K562 (cell line): ENCODE data around the gene MIF. TPM values are rescaled to one million over a fixed set of nuclear protein-coding genes. Genes with fewer than 3 reads are reported as not detected.

Experiments used
- ATAC-seq: fragments of 200-7000 bp; cut with Tn5 transposase; 3 replicates; pipeline ENCODE4 v1.9.1; 2020; ENCODE audit warnings: moderate library complexity
- BruUV-seq: library from RNA; stranded (reverse); fragments of 400-500 nt; replicated peaks from 2 replicates; lab custom pipeline; 2021; lab: Mats Ljungman, UMichigan
- CTCF ChIA-PET: fragments of 300-600 bp; formaldehyde crosslinking; extraction: SDS; loops from one replicate; lab custom pipeline; 2021; ENCODE audit warnings: low intra/inter-chr PET ratio; lab: Yijun Ruan, JAX
- POLR2A ChIA-PET: fragments of 300-600, 350-650 bp; sonication (Branson Sonifier 250); formaldehyde crosslinking; extraction: SDS; loops from one replicate; lab custom pipeline; 2021; ENCODE audit warnings: antibody characterized with exemption, inconsistent platforms; lab: Yijun Ruan, JAX
- DNase-seq, 4 experiments: peaks; one replicate each; pipeline versions ENCODE4 v3.0.0 to v3.0.0-alpha.2; 2011 to 2018; ENCODE audit warnings: low spot score in 3 of 4, mixed read lengths in 3 of 4; ENCODE audit errors: extremely low read depth in 1 of 4
- FAIRE-seq: peaks from 2 replicates; lab custom pipeline; 2011; peaks lifted over from hg19 to GRCh38; lab: Jason Lieb, UNC
- H2AFZ ChIP-seq: 2 replicates; pipeline ENCODE4 v1.6.0; 2011; ENCODE audit warnings: low read depth, low read length, control low read depth, inconsistent platforms
- H3K27ac ChIP-seq: fragments of 200-600 bp; 3 replicates; pipeline ENCODE4 v1.8.0; 2011; ENCODE audit warnings: low read depth, mild to moderate bottlenecking, control low read depth, inconsistent platforms, low read length, moderate library complexity, mixed read lengths; ENCODE audit errors: extremely low read depth
- H3K27me3 ChIP-seq, 2 experiments: fragments of 300-600 bp in 1 of 2; 2 replicates in 1 of 2; 3 replicates in 1 of 2; pipeline versions ENCODE4 v1.6.0 to v1.8.0; 2011; ENCODE audit warnings: inconsistent platforms in 2 of 2, low read length in 2 of 2, mild to moderate bottlenecking in 1 of 2, mixed read lengths in 1 of 2, moderate library complexity in 1 of 2; ENCODE audit not compliant: control insufficient read depth in 2 of 2, insufficient read depth in 2 of 2
- H3K36me3 ChIP-seq: fragments of 300-600 bp; 3 replicates; pipeline ENCODE4 v1.8.0; 2011; ENCODE audit warnings: mild to moderate bottlenecking, low read length, inconsistent platforms; ENCODE audit not compliant: control insufficient read depth, insufficient read depth
- H3K4me1 ChIP-seq, 2 experiments: fragments of 200-600 bp in 1 of 2; replicated peaks in 1 of 2; 2 replicates in 1 of 2; 3 replicates in 1 of 2; pipeline versions ENCODE4 v1.5.1 to v1.8.0; 2011; ENCODE audit warnings: inconsistent platforms in 2 of 2, low read length in 2 of 2, mild to moderate bottlenecking in 1 of 2, mixed read lengths in 1 of 2, moderate library complexity in 1 of 2; ENCODE audit not compliant: control insufficient read depth in 2 of 2, insufficient read depth in 2 of 2
- H3K4me2 ChIP-seq: 2 replicates; pipeline ENCODE4 v1.6.1; 2011; ENCODE audit warnings: low read length, control low read depth, inconsistent platforms, mixed read lengths; ENCODE audit not compliant: insufficient read depth
- H3K4me3 ChIP-seq: fragments of 200-600 bp; sonication (generic), shearing (Covaris generic); 2 replicates; pipeline ENCODE4 v1.5.1; 2016; ENCODE audit warnings: control low read depth, inconsistent platforms
- H3K79me2 ChIP-seq: fragments of 200-600 bp; 3 replicates; pipeline ENCODE4 v1.8.0; 2011; ENCODE audit warnings: low read length, inconsistent platforms; ENCODE audit not compliant: control insufficient read depth, insufficient read depth
- H3K9ac ChIP-seq, 2 experiments: 2 replicates each; pipeline versions ENCODE4 v1.6.0 to v1.6.1; 2011; ENCODE audit warnings: low read depth in 2 of 2, low read length in 2 of 2, control low read depth in 1 of 2, inconsistent platforms in 1 of 2, mild to moderate bottlenecking in 1 of 2, mixed read lengths in 1 of 2; ENCODE audit not compliant: insufficient read depth in 1 of 2
- H3K9me1 ChIP-seq: one replicate; pipeline ENCODE4 v1.6.0; 2011; ENCODE audit warnings: inconsistent platforms, mild to moderate bottlenecking, low read length, moderate library complexity; ENCODE audit not compliant: control insufficient read depth, insufficient read depth
- H3K9me3 ChIP-seq: replicated peaks from 2 replicates; pipeline ENCODE4 v1.5.1; 2011; ENCODE audit warnings: low read depth, low read length, inconsistent platforms; ENCODE audit not compliant: control insufficient read depth, insufficient read depth
- H4K20me1 ChIP-seq: replicated peaks from 2 replicates; pipeline ENCODE4 v1.6.1; 2011; ENCODE audit warnings: low read length, inconsistent platforms, mixed read lengths; ENCODE audit not compliant: control insufficient read depth, insufficient read depth
- CBX8 ChIP-seq: fragments of 200-600 bp; sonication (generic); IDR thresholded peaks from 2 replicates; pipeline ENCODE4 v1.6.1; 2012; ENCODE audit warnings: borderline replicate concordance, mixed run types, low read depth, mild to moderate bottlenecking, moderate library complexity, mixed read lengths, low read length, control low read depth, inconsistent platforms; ENCODE audit not compliant: poor library complexity, severe bottlenecking; ENCODE audit errors: extremely low read depth
- CCAR2 ChIP-seq: fragments of 200-400 bp; formaldehyde crosslinking; IDR thresholded peaks from 2 replicates; pipeline ENCODE4 v1.6.1; 2017; ENCODE audit warnings: mild to moderate bottlenecking, low read depth, low read length
- CXXC5 ChIP-seq: fragments of 250-450 bp; sonication (Bioruptor Pico); IDR thresholded peaks from 2 replicates; pipeline ENCODE4 v1.8.0; 2022; ENCODE audit warnings: inconsistent platforms, mild to moderate bottlenecking, moderate library complexity
- EGR1 ChIP-seq: fragments of 450-650 bp; conservative IDR thresholded peaks from 2 replicates; pipeline ENCODE4 v1.6.1; 2017; ENCODE audit warnings: mild to moderate bottlenecking
- GTF2A2 ChIP-seq: IDR thresholded peaks from 2 replicates; pipeline ENCODE4 v1.6.1; 2016; ENCODE audit warnings: mild to moderate bottlenecking, missing genetic modification characterization, missing compliant biosample characterization
- HSF4 ChIP-seq: fragments of 250-450 bp; sonication (Bioruptor Pico); IDR thresholded peaks from 2 replicates; pipeline ENCODE4 v2.1.2; 2022; ENCODE audit warnings: mild to moderate bottlenecking, moderate library complexity, borderline replicate concordance
- KAT8 ChIP-seq: fragments of 450-650 bp; IDR thresholded peaks from 2 replicates; pipeline ENCODE4 v1.6.1; 2016; ENCODE audit warnings: low read depth, mild to moderate bottlenecking
- L3MBTL2 ChIP-seq: fragments of 450-650 bp; IDR thresholded peaks from 2 replicates; pipeline ENCODE4 v1.6.1; 2016; ENCODE audit warnings: mild to moderate bottlenecking, moderate library complexity
- MEF2A ChIP-seq: IDR thresholded peaks from 2 replicates; pipeline ENCODE4 v1.6.1; 2011; ENCODE audit warnings: low read depth, mild to moderate bottlenecking, low read length, moderate library complexity; ENCODE audit not compliant: control insufficient read depth
- MYBL2 ChIP-seq, 2 experiments: fragments of 450-650 bp in 1 of 2; sonication (generic) in 1 of 2; formaldehyde crosslinking in 1 of 2; IDR thresholded peaks; 2 replicates each; pipeline versions ENCODE4 v1.6.1 to v1.8.1; 2017 to 2022; ENCODE audit warnings: borderline replicate concordance in 1 of 2, inconsistent platforms in 1 of 2, low read depth in 1 of 2, mild to moderate bottlenecking in 1 of 2, missing genetic modification reagents in 1 of 2, moderate library complexity in 1 of 2
- NFE2 ChIP-seq: IDR thresholded peaks from 2 replicates; pipeline ENCODE4 v1.6.1; 2014; ENCODE audit warnings: antibody characterized with exemption, low read depth
- NFIX ChIP-seq: fragments of 250-450 bp; sonication (Bioruptor Pico); IDR thresholded peaks from 2 replicates; pipeline ENCODE4 v1.4.0; 2020; ENCODE audit warnings: low read depth, mild to moderate bottlenecking, moderate library complexity
- RB1 ChIP-seq: fragments of 450-650 bp; IDR thresholded peaks from 2 replicates; pipeline ENCODE4 v1.6.1; 2017; ENCODE audit warnings: low read depth, mild to moderate bottlenecking
- SAP30 ChIP-seq: fragments of 200-600 bp; sonication (generic); IDR thresholded peaks from 2 replicates; pipeline ENCODE4 v1.6.1; 2012; ENCODE audit warnings: borderline replicate concordance, low read depth, mild to moderate bottlenecking, moderate library complexity, low read length, control low read depth, inconsistent platforms; ENCODE audit not compliant: insufficient read depth, poor library complexity, severe bottlenecking
- SIN3B ChIP-seq: fragments of 450-650 bp; IDR thresholded peaks from 2 replicates; pipeline ENCODE4 v1.6.1; 2017; ENCODE audit warnings: low read depth, mild to moderate bottlenecking, moderate library complexity
- SMARCB1 ChIP-seq: IDR thresholded peaks from 2 replicates; pipeline ENCODE4 v1.6.1; 2011; ENCODE audit warnings: improper control_type of control experiment, low read depth; ENCODE audit not compliant: insufficient read length
- ZNF408 ChIP-seq: fragments of 250-450 bp; sonication (Bioruptor Pico); IDR thresholded peaks from 2 replicates; pipeline ENCODE4 v1.4.0; 2020; ENCODE audit warnings: low read depth, mild to moderate bottlenecking, moderate library complexity
- ZNF584 ChIP-seq: fragments of 200-800 bp; sonication (Bioruptor generic); IDR thresholded peaks from 2 replicates; pipeline ENCODE4 v1.6.1; 2016; ENCODE audit warnings: low read depth, mild to moderate bottlenecking, missing genetic modification characterization, missing compliant biosample characterization
- WGBS: fragments of 100-300 bp; shearing (Covaris generic); methylation state at CpG from one replicate; pipeline ENCODE4 v1.1.6; 2016; ENCODE audit warnings: low coverage, mixed read lengths; ENCODE audit not compliant: insufficient coverage; ENCODE audit errors: missing lambda C conversion rate; 5-methylcytosine and 5-hydroxymethylcytosine counted together
- in situ Hi-C: fragments of 300-500 bp; cut with MboI; formaldehyde crosslinking; loops from 4 replicates; pipeline ENCODE4 v1.15.0; 2018; ENCODE audit warnings: inconsistent platforms, mixed read lengths
- intact Hi-C: fragments of 100-400 bp; cut with micrococcal nuclease; formaldehyde crosslinking; loops from 2 replicates; pipeline ENCODE4 v1.14.2; 2022
- polyA plus RNA-seq, 8 experiments: library from polyadenylated mRNA; depleted of rRNA in 4 of 8; stranded (reverse) in 5 of 8; unstranded in 3 of 8; fragments of >200 nt; fragmentation: Nextera tagmentation in 2 of 8; fragmentation: Illumina TruSeq in 1 of 8; extraction: Ambion mirVana in 2 of 8; extraction: Trizol in 1 of 8; gene quantifications; 2 replicates each; pipeline versions ENCODE4 v1.2.1 to v1.2.3, GENCODE V29; 2011 to 2014; ENCODE audit warnings: inconsistent platforms in 1 of 8, missing spikeins in 1 of 8
- total RNA-seq, 7 experiments: library from RNA; depleted of rRNA in 6 of 7; stranded (reverse); fragments of >200 nt in 6 of 7; fragmentation: Illumina TruSeq in 2 of 7; extraction: Trizol in 2 of 7; gene quantifications; 2 replicates each; pipeline versions ENCODE4 v1.2.1 to v1.2.3, GENCODE V29; 2011 to 2021; ENCODE audit warnings: low replicate concordance in 1 of 7

The MIF gene
- total and polyA plus RNA-seq, 9 of the 15 experiments (the other 6 are each of a cell fraction or from before 2014, with no cell fraction given): 7.4 to 666 (median 193) TPM

DNA sequence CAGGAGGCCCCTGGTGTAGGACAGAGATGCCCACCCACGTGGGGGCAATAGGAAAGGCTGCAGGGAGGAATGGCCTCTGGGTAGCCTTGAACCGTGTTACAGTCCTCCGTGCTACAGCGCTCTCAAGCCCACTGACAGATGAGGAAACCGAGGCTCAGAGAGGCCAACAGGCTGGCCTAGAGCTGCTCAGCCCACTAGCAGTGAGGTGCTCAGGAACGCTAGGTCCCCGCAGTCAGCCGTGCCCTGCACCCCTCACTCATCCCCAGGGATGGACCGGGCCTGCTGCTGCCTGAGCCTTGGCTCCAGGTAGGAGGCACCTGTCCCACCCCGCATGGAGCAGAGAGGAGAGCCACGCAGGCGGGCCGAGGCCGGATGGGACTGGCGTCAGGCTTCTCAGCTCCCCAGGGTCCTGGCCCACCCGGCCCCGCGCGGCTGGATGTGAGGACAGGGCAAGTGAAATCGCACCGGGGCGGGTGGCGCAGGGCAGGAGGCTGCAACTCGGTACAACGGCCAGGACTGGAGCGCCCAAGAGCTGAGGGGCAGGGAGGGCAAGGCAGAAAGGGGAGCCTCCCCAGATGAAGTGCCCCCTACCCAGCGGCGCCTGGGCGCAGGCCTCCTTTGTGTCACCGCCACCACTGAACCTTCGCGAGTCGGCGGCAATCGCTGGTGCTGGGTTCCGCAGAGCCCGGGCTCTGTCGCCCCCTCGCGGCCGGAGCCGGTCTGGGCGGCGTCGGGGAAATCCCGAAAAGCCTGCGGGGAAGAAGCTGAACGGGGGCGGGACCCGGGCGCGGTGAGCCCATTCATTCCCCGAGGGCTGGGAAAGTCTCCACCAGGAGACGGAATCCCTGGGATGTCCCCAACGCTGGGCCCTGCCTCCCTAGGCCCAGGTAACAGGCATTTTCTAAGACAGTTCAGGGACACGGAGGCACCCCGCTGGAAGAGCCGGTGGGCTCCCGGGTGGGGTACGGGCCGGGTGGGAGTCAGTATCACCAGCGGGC lies 44.9 kb upstream of the MIF start (continued):
- peak; percentile 47 for TF ChIP-seq SAP30
- peak; percentile 69 for TF ChIP-seq EGR1
- no peak for TF ChIP-seq GTF2A2
- TF ChIP-seq RB1: peak; percentile 91

GRCh38 chr22:23850136-23850611 lies 44.0 kb upstream of the MIF start:
- POLR2A ChIA-PET: interaction anchor here (0.6 to 1.4 kb wide), 4 partner anchors 10 to 387 kb away, joined by 3 to 4 read pairs (median 3); no protein-coding TSS in a partner anchor
- no TSS peak for BruUV-seq

More at GRCh38 chr22:23850136-23850611, 44.0 kb upstream of the MIF start:
- no peak for ATAC-seq
- peaks cover 3 to 20% of the 10 kb centered on the region in 2 experiments; a peak in 3 of 5 replicates for H3K4me1 ChIP-seq
- no peak for TF ChIP-seq MEF2A
- TF ChIP-seq KAT8: no peak
- TF ChIP-seq NFE2: no peak
- TF ChIP-seq CCAR2: no peak
- no peak for TF ChIP-seq CBX8
- TF ChIP-seq ZNF408 (CRISPR knock-in tag): no peak
- no peak for TF ChIP-seq SMARCB1
- TF ChIP-seq MYBL2 (IDR thresholded peaks at IDR 0.05; ENCODE audit: low read depth): no peak
- TF ChIP-seq MYBL2 (CRISPR knock-in tag; IDR thresholded peaks at IDR 0.05; ENCODE audit: borderline replicate concordance): no peak
- TF ChIP-seq HSF4 (CRISPR knock-in tag): no peak
- TF ChIP-seq ZNF584 (CRISPR knock-in tag): no peak
- no peak for TF ChIP-seq CXXC5 (CRISPR knock-in tag)
- no peak for TF ChIP-seq SIN3B
- TF ChIP-seq L3MBTL2: no peak
- TF ChIP-seq NFIX (CRISPR knock-in tag): no peak
- no peaks in the 10 kb centered on the region for H4K20me1 ChIP-seq
- no peak overlapping the region for H3K4me2 ChIP-seq
- H2AFZ ChIP-seq: no peak overlapping the region
- no peaks in the 10 kb centered on the region for H3K36me3 ChIP-seq
- H3K9me1 ChIP-seq: no peaks in the 10 kb centered on the region
- no peak overlapping the region for H3K4me3 ChIP-seq
- FAIRE-seq: no peak
- H3K9ac ChIP-seq: 0 out of 4 replicates have a peak overlapping the region, but pooled peaks of 1 of the 2 experiments have one; percentile 45
- in situ Hi-C loops: loop anchor here (5.0 to 25.0 kb wide), 2 partner anchors 308 to 538 kb away; no protein-coding TSS in a partner anchor
- no peaks in the 10 kb centered on the region for H3K79me2 ChIP-seq
- DNase-seq: no peak
- intact Hi-C loops: no loop called here
- WGBS: 14% methylated on average over 11 of the region's 16 CpGs
- H3K9me3 ChIP-seq: no peaks in the 10 kb centered on the region
- CTCF ChIA-PET: interaction anchor here (1.4 to 1.8 kb wide), 3 partner anchors 82 to 308 kb away, joined by 3 to 17 read pairs (median 15); partner anchors contain the start of gene CHCHD10
- no peaks in the 10 kb centered on the region; a peak in 1 of 5 replicates for H3K27me3 ChIP-seq
- H3K27ac ChIP-seq: no peak overlapping the region
